Stimulated activated CD4-positive, alpha-beta T cell treated with anti-CD3 and anti-CD28 coated beads, TNF-alpha, amount 100 ng/mL, for 48 hours (primary cell): ENCODE measurements around the gene ARID1B.

Source experiments
- DNase-seq, 3 donors: peaks; one replicate each; pipeline ENCODE4 v3.0.0-alpha.2; 2020; ENCODE audit warnings: low read depth in 3 of 3

The ARID1B gene

GRCh38 chr6:156824142-156824541 is 47.0 kb downstream of the ARID1B start:
- DNase-seq: no peak

DNA sequence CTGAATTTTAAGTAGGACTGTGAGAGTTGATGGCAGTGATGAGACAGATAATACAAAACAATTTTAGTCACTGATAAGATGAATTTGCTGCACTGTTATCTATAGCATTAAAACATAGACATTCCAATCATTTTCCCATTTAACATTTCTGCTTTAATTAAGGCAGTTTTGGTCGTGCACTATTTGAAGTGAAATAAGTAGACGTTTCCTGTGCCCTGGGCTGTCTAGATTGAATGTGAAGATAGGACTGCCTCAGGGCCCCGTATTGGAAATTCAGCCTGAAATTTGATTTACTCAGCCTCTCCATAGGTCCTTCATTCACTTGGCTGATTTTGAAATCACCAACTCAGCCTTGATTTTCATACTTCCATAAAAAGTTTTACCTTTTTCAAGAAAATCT is 48.3 kb downstream of the ARID1B start:
- DNase-seq: no peak

DNA sequence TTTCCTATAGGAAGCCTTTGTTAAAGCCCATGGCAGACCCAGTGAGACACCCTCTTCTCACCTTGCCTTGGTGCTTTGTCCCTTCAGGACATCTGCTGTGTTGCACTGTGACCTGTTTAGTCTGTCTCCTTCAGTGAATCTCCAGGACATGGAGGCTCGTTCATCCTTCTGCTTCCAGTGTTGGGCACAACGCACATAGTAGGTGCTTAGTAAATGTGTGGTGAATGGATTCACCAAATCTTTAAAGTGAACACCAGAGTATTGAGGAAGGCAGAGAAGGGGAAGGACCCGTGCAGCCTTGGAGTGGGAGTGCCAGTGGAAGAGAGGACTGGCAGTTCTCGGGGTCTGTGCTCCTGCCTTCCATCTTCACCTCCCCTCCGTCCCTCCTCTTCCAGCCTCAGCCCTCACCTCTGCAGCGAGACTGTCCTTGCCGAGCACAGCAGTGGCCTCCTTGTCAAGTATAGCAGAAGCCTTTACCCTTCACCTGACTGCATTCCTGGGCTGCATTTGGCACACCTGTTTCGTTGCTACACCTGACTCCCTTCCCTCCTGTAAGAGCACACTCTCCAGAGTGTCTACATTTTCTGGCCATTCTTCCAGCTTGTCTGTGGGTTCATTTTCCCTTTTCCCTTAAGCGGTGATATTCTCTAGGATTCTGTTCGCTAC is 49.2 kb downstream of the ARID1B start:
- no peak for DNase-seq

DNA sequence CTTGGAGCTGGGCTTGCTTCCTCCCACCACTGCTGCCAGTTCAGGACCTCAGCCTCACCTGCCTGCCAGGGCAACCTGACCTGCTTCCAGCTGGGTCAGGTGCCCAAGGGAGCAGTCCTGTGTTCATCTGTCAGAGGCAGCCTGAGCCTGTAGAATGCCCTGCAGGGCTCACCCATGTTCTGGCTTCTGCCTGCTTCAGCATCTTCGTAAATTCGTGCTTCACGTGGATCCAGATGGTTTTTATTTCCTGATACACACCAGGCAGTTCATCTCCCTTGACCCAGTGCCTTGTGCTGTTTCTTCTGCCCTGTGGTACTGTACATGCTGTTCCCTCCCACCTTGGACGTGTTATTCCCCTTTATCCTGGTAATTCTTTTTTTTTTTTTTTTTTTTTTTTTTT is 50.2 kb downstream of the ARID1B start:
- DNase-seq: no peak

DNA sequence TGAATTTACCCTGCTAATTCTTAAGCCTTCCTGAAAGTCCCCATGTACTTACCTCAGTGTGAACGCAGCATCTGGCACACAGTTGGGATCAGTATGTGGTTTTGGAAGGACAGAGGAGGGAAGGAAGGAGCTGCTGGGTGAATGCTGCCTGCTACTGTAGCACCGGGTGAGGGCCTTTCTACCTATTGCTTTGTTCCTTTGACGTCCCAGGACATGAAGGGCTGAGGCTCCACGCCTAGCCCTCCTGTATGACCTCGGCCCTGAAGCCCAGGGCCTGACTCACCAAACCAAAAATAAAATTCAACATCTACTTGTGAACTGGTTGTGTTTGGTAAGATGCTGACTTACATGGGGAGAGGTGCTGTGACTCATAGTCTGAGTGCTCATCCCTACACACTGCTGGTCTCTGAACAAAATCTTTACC is 51.1 kb downstream of the ARID1B start:
- peak in 1 of 3 donors; percentile 19 for DNase-seq

DNA sequence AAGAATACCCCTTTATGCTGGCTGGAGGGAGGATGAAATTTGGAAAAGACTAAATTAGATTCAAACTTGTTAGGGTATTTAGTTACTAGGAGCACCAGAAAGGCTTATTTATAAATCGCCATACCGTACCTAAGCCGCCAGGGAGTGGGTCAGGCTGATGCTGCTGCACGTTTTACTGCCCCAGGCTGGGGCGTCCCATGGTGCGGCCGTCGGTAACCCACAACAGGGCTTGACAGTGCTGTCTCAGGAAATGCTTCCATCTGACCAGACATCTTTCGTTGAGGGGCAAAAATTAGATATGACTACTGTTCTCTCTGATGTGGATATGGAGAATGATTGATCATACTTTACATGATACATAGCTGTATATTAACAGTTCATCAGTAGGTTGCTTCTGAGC is 52.9 kb downstream of the ARID1B start:
- no peak for DNase-seq

DNA sequence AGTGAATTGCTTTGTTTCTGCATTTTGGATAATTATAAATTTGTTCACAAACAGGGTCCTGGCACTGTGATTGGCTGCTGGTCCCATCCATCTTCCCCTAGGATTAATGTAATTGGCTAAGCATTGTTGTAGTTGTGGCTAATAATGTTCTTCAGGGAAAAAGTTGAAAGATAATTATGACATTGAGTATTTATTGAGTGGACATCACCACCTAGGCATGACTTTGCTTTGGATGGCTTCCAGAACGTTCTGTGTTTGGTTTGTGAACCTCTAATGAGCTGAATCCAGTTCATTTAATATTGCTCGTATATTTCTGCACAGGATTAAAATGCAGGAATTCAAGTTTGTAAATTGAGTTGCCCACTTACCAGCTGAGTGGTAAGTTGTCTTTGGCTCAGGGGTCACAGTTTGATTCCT is 55.1 kb downstream of the ARID1B start:
- no peak for DNase-seq

DNA sequence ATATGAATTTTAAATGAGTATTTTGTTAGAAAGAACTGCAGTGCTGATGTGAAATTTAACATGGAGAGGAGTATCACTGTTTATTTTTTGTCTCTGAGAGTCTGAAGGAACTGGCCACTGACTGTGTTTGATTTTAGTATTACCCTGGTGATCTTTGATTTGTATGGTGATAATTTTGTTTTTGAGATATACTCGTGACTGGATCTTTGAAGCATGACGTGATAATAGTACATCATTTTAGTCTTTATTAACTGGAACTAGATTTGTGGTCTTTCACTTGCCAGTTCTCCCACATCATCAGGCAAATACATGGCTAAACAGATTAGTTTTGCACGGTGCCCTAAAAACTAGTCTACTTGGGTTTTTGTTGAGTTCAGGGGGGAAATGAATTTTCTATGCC is 55.5 kb downstream of the ARID1B start:
- DNase-seq: no peak

- DNase-seq: no peak
Measured at GRCh38 chr6:156833755-156834154, 56.6 kb downstream of the ARID1B start.

GRCh38 chr6:156839129-156839528 is 62.0 kb downstream of the ARID1B start:
- no peak for DNase-seq

DNA sequence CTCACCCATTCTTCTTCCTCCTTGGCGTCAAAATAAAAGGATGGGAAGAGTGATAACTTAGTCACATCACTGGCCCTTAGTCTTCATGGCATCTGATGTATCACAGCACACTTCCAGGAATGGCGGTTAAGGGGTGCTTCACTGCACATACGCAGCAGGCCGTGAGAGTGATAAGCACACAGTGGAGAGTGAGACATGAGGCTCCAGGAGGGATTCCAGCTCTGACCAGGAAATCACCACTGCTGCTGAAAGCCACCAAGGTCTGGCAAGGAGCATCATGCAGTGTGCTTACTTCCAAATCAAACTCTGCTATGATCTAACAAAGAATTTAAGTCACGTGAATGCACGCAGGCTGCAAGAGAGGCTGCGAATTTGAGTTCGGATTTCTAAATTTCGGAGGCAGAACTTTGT is 62.4 kb downstream of the ARID1B start:
- DNase-seq: no peak

- no peak for DNase-seq
Measured at GRCh38 chr6:156840136-156840535, 63.0 kb downstream of the ARID1B start.

DNA sequence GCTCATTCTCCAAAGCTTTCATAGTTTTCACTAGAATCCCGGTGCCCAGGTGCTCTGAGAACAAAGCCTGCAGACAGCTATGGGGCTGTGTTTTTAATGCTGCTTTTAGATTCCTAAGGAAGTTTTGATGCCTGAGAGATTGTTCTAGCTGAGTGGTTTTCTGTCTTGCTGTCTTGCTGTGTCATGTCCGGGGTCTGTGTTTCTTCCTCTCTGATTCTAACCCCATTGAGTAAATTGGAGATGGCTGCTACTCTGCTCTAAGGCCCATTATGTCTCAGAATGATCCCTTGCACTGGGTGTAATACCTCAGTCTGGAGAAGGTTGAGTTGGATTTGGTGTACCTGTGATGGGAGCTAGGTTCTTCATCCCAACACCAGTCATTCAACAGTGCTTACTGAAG is 63.4 kb downstream of the ARID1B start:
- DNase-seq: no peak

- no peak for DNase-seq
Measured at GRCh38 chr6:156841508-156841907, 64.3 kb downstream of the ARID1B start.

DNA sequence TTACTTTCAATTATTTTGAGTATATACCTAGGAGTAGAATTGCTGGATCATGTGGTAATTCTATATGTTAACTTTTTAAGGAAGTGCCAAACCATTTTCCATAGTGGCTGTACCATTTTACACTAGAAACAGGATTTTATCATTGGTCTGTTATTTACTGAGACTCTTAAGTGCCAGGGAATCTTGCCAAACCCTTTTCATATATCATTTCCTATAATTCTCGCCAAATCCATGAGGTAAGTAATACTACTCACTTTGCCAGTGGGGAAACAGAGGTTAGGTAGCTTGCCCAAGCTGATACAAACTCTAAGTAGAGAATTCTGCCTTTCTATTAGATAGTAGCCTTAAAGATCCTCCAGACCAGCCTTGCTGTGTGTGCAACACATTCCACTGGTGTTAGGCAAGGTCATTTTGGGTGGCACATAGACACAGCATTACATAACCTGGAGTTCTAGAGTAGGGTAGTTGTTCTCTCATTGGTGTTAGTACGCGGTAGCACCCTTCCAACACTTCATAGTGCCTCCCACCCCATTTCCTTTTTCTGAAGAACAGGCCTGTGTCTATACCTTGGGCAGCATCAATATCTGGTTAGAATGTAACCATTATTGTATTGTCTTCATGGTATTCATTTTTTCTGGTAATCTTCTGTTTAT is 65.5 kb downstream of the ARID1B start:
- no peak for DNase-seq

- DNase-seq: no peak
Measured at GRCh38 chr6:156844089-156844488, 66.9 kb downstream of the ARID1B start.

GRCh38 chr6:156845454-156846155 is 68.4 kb downstream of the ARID1B start:
- no peak for DNase-seq

GRCh38 chr6:156846845-156847599 is 69.8 kb downstream of the ARID1B start:
- DNase-seq: no peak

DNA sequence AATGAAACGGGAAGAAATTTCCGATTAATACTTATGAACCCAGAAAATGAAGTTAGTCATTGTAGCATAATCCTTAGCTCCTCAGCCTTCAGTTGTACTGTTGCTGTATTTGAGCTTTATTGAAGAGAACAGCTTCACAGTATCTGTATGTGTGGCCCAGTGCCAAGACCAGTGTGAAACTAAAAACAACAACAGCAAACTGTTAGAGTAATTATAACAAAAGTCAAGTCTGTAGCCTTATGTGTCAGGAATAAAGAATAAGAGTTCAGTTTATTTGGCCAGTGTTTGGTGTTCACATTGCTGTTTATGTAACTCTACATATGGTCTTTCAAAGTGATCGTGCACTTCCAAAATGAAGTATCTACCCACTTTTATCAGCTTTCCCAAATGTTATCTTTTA is 70.9 kb downstream of the ARID1B start:
- no peak for DNase-seq

DNA sequence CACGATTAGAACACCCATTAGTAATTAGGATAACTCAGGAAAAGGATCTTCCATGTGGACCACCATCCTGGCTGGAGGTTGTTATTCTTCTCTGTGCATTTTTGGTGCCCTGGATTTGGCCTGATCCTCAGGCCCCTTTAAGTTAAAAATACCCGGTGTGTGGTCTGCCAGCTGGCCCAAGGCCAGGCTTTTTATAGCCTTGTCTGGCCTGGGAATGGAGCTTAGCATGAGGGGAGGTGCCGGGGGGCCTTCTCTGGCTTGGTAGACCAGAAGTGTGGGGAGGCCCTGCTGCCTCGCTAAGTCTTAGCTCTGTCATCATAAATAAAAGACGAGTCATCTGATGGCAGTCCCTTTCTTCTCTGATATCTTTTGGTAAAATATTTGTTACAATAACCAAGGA is 71.4 kb downstream of the ARID1B start:
- no peak for DNase-seq

DNA sequence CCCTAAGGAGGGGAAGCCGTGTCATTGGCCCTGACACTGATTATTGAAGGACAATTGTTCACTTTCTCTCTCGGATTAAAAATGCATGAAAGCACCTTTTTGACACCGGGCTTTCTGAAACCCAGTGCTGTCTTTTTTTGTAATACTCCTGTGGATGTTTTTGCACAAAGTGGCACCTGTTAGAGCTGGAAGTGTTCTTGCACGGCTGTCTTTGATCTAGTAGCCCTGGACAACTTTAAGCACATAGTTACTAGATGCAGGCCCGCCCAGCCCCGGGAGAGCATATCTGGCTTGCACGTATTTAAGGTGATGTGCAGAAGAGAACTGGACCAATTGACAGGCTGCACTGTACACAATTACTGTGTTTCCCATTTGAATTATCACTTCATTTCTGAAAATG is 72.6 kb downstream of the ARID1B start:
- DNase-seq: no peak

- no peak for DNase-seq
Measured at GRCh38 chr6:156850353-156850752, 73.2 kb downstream of the ARID1B start.
